PFSK-1 (cell line): ENCODE results near the gene RNF145.

ENCODE experiments used
- FOXP2 ChIP-seq: optimal IDR thresholded peaks from 2 replicates; pipeline ENCODE3; 2011; ENCODE audit warnings: borderline replicate concordance, control low read depth, inconsistent platforms; ENCODE audit not compliant: insufficient read depth; ENCODE audit errors: extremely low read length, extremely low read depth
- POLR2AphosphoS5 ChIP-seq: IDR thresholded peaks from 2 replicates; pipeline ENCODE4 v1.6.1; 2012; ENCODE audit warnings: low read depth, mild to moderate bottlenecking, control low read depth, low read length, moderate library complexity
- REST ChIP-seq, 2 experiments: IDR thresholded peaks; 2 replicates each; pipeline versions ENCODE4 v1.6.1 to v1.8.0; 2011 to 2012; ENCODE audit warnings: low read depth in 2 of 2, low read length in 2 of 2, control low read depth in 1 of 2, inconsistent platforms in 1 of 2, mild to moderate bottlenecking in 1 of 2, moderate library complexity in 1 of 2; ENCODE audit not compliant: insufficient read depth in 1 of 2
- SIN3A ChIP-seq: IDR thresholded peaks from 2 replicates; pipeline ENCODE4 v1.6.1; 2012; ENCODE audit warnings: mild to moderate bottlenecking, low read length, moderate library complexity, borderline replicate concordance; ENCODE audit not compliant: insufficient read depth

- TF ChIP-seq SIN3A, result no peak
- no peak for TF ChIP-seq REST (IDR thresholded peaks at IDR 0.05; ENCODE audit: insufficient read depth in 1 of 2, low read depth in 2 of 2, low read length in 2 of 2)
- TF ChIP-seq POLR2AphosphoS5, result no peak
- TF ChIP-seq FOXP2, result no peak
These were observed 17.1 kb upstream of the RNF145 start for GRCh38 chr5:159226451-159226850.
